Dendritic cell treated with granulocyte-macrophage colony-stimulating factor and Interleukin-4, amounts not matched to agents 40 ng/mL and 50 ng/mL, for 4 days (primary cell): Measurements from ENCODE around the gene BANP.
"Not testable (repeated sequence)": the region's sequence is repeated elsewhere in the genome, so short reads cannot be mapped to it uniquely, and the experiment has no call there.

ENCODE experiments used
- H3K27ac Mint-ChIP-seq: one replicate; pipeline ENCODE4 v1.8.0; 2022; ENCODE audit warnings: mild to moderate bottlenecking, mixed read lengths
- H3K27me3 Mint-ChIP-seq: one replicate; pipeline ENCODE4 v1.8.0; 2022; ENCODE audit warnings: mild to moderate bottlenecking, mixed read lengths
- H3K36me3 Mint-ChIP-seq: one replicate; pipeline ENCODE4 v1.8.0; 2022; ENCODE audit warnings: low read depth, mixed read lengths
- H3K4me1 Mint-ChIP-seq: one replicate; pipeline ENCODE4 v1.8.0; 2022; ENCODE audit warnings: low read depth, mixed read lengths
- H3K4me3 Mint-ChIP-seq: one replicate; pipeline ENCODE4 v1.8.0; 2022; ENCODE audit warnings: mild to moderate bottlenecking, moderate library complexity, mixed read lengths
- H3K9me3 Mint-ChIP-seq: one replicate; pipeline ENCODE4 v1.8.0; 2022; ENCODE audit warnings: mixed read lengths
- intact Hi-C: fragments of 100-400 bp; cut with micrococcal nuclease; formaldehyde crosslinking; loops from one replicate; pipeline ENCODE4 v1.15.0; 2022

Gene BANP

DNA sequence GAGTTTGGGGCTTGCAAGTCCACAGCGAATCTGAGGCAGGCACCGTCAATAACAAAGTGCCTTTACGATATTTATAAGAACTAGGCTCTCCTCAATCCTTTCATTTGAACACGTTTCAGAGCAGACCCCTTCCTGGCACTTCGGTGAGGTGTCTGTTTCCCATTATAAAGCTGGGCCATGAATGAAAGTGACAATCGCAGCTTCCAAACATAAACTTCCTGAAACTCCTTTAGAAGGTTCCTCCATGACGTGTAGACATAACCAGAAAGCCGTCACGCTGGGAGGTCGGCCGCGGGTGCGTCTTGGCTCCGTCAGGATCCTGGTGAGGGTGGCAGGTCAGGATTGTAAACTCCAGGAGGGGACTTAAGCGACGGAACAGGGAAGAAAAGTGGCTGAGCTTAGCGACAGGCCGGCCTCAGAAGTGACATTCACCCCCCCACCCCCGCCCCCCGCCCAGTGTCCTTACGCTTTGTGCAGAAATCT is 150.4 kb downstream of the BANP start:
- intact Hi-C loops, H3K9me3 Mint-ChIP-seq, H3K27ac Mint-ChIP-seq, H3K4me3 Mint-ChIP-seq, H3K4me1 Mint-ChIP-seq, H3K36me3 Mint-ChIP-seq: not testable (repeated sequence)
- peaks cover 74% of the 10 kb centered on the region for H3K27me3 Mint-ChIP-seq

DNA sequence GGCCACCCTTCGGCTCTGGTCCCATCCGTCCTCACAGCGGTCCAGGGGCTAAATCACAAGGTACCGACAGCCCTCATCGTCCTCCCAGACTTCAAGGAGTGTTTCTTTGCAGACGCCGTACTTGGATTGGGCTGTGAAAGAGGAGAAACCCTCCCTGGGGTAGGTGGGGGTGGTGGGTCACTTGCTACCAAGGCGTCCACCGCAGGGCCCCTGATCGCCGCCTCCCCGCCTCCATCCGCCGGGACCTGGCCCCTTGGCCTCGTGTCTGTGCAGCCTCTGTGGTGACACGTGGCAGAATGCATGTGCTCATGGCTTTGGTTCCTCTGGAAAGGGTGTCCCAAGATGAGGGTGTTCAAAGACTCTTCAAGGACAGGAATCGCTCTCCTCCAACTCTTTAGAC is 151.4 kb downstream of the BANP start:
- no peaks in the 10 kb centered on the region for H3K9me3 Mint-ChIP-seq
- intact Hi-C loops: no loop called here
- H3K27ac Mint-ChIP-seq: no peak overlapping the region
- H3K4me1 Mint-ChIP-seq: peaks cover 5% of the 10 kb centered on the region
- no peaks in the 10 kb centered on the region for H3K36me3 Mint-ChIP-seq
- no peak overlapping the region for H3K4me3 Mint-ChIP-seq
- H3K27me3 Mint-ChIP-seq: peaks cover 77% of the 10 kb centered on the region

DNA sequence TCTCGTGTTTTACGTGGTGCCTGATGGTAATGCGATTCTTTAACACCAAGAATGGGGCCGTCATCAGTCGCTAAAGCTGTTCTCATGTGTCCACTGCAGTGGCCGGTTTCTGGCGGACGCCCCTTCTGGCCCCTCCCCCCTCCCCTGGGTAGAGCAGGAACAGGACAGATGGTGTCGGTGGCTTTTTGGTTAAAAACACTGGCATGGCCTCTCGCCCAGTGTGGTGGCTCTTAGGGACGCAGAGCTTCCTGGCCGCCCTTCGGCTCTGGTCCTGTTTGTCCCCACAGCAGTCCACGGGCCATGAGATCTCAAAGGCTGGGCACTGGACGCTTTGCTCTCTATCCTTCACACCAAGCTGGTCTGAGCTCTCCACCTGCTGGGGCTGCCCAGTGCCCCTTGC is 151.8 kb downstream of the BANP start:
- Mint-ChIP-seq H3K4me1 (peaks cover 5% of the 10 kb centered on the region), H3K36me3 (no peaks in the 10 kb centered on the region), H3K9me3 (no peaks in the 10 kb centered on the region), H3K27me3 (peaks cover 75% of the 10 kb centered on the region), H3K4me3 (no peak overlapping the region), H3K27ac (no peak overlapping the region)
- intact Hi-C loops: no loop called here

DNA sequence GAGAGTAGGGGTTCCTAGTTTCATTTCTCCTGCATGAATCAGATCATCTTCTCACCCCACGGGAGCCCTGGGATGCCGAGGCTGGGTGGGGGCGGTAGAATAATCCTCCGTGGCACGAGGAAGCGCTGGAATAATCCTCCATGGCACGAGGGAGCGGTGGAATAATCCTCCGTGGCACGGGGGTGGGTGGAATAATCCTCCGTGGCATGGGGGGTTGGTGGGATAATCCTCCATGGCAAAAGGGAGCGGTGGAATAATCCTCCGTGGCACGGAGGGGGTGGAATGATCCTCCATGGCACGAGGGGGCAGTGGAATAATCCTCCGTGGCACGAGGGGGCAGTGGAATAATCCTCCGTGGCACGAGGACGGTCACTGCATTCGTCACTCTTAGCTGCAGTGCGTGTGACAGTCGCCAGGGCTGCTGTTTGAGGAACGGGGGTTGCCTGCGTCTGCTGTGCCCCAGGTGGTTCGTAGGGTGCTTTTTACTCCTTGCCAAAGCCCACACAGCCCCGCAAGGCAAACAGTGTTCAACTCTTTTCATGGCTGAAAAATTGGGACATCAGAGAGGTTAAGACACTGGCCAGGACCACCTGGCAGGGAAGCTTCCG is 152.5 kb downstream of the BANP start:
- no peak overlapping the region for H3K4me3 Mint-ChIP-seq
- H3K4me1 Mint-ChIP-seq: peaks cover 5% of the 10 kb centered on the region
- intact Hi-C loops: no loop called here
- H3K27me3 Mint-ChIP-seq: peaks cover 74% of the 10 kb centered on the region
- no peak overlapping the region for H3K27ac Mint-ChIP-seq
- no peaks in the 10 kb centered on the region for H3K36me3 Mint-ChIP-seq
- no peaks in the 10 kb centered on the region for H3K9me3 Mint-ChIP-seq

DNA sequence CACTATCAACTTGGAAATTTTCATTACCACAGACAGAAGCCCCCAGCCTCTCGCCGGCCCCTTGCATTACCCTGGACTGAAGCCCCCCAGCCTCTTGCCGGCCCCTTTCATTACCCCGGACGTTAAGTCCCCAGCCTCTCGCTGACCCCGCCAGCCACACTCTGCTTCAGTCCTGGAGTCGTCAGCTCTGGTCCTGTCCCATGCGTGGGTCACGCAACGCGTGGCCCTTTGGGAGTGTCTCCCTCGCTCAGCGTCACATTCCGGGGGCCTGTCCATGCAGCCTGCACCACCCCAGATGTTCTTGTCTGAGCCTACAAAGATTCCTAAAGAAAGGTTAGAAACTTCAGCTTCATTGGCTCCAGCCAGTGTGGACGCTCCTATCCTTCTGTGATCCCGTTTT is 153.1 kb downstream of the BANP start:
- H3K27ac Mint-ChIP-seq, H3K4me1 Mint-ChIP-seq, H3K36me3 Mint-ChIP-seq, H3K4me3 Mint-ChIP-seq, intact Hi-C loops, H3K9me3 Mint-ChIP-seq: not testable (repeated sequence)
- peaks cover 70% of the 10 kb centered on the region for H3K27me3 Mint-ChIP-seq

DNA sequence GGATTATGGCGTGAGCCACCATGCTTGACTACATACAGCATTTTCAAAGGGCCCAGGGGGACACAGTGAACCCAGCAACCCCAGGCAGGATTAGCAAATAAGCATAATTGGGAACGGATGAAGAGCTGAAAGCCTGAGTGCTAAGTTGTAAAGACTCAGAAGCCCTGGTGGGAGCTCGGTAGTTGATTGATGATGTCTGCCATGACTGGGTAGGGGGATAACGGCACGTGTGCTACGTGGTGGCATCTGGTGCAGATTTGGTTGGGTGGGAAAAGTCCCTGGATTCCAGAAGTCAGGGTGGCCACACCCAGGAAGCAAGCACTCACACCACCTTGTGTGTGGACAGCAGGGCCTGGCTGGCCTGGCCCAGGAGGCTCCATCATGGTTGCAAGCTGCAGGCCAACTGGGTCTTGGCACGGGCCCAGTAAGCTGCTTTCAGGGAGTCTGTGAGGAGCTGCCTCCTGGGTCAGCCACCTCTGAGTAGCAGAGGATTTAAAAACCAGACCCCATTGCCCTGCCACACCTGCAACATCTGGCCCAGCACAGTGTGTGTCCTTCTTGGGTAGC is 154.4 kb downstream of the BANP start:
- H3K36me3 Mint-ChIP-seq, intact Hi-C loops, H3K4me1 Mint-ChIP-seq, H3K27ac Mint-ChIP-seq, H3K9me3 Mint-ChIP-seq, H3K4me3 Mint-ChIP-seq: not testable (repeated sequence)
- H3K27me3 Mint-ChIP-seq: peaks cover 68% of the 10 kb centered on the region

DNA sequence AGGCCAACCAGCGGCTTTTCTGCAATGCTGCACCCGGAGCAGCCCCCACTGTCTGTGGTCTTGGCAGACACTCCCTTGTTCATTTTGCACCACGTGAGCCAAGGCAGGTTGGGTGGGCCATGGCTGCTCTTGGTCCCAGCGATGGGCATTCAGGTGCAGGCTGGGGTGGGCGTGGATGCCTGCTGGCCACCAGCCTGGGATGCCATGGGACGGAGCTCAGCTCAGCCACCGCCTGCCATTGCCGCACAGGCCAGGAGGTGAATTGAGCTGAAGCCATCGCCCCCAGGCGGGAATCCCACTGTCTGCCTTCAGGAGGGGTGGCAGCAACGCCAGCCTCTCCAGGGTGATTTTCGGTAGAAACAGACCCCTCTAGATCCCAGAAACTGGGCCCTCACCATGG is 155.3 kb downstream of the BANP start:
- H3K4me1 Mint-ChIP-seq, H3K9me3 Mint-ChIP-seq, H3K27ac Mint-ChIP-seq, H3K36me3 Mint-ChIP-seq, H3K4me3 Mint-ChIP-seq, intact Hi-C loops: not testable (repeated sequence)
- peaks cover 68% of the 10 kb centered on the region for H3K27me3 Mint-ChIP-seq

DNA sequence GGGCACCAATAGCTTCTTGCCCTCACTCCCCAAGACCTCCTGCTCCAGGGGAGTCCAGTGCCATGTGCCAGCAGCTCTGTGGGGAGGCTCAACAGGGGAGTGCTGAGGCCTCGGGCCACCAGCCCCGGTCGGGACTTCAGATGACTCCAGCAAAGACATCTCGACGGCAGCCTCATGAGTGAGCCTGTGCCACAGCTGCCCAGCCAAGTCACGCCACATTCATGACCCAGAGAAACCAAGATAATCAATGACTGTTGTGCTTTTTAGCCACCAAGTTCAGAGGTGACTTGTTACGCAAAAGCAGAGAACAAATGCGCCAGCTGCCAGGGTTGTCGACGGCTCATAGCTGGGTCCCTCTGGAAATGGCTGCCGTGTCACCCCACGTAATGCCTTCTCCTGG is 157.5 kb downstream of the BANP start:
- H3K4me3 Mint-ChIP-seq: no peak overlapping the region
- H3K4me1 Mint-ChIP-seq: no peaks in the 10 kb centered on the region
- H3K27ac Mint-ChIP-seq: no peak overlapping the region
- H3K9me3 Mint-ChIP-seq: no peaks in the 10 kb centered on the region
- intact Hi-C loops: no loop called here
- H3K36me3 Mint-ChIP-seq: no peaks in the 10 kb centered on the region
- peaks cover 74% of the 10 kb centered on the region for H3K27me3 Mint-ChIP-seq

DNA sequence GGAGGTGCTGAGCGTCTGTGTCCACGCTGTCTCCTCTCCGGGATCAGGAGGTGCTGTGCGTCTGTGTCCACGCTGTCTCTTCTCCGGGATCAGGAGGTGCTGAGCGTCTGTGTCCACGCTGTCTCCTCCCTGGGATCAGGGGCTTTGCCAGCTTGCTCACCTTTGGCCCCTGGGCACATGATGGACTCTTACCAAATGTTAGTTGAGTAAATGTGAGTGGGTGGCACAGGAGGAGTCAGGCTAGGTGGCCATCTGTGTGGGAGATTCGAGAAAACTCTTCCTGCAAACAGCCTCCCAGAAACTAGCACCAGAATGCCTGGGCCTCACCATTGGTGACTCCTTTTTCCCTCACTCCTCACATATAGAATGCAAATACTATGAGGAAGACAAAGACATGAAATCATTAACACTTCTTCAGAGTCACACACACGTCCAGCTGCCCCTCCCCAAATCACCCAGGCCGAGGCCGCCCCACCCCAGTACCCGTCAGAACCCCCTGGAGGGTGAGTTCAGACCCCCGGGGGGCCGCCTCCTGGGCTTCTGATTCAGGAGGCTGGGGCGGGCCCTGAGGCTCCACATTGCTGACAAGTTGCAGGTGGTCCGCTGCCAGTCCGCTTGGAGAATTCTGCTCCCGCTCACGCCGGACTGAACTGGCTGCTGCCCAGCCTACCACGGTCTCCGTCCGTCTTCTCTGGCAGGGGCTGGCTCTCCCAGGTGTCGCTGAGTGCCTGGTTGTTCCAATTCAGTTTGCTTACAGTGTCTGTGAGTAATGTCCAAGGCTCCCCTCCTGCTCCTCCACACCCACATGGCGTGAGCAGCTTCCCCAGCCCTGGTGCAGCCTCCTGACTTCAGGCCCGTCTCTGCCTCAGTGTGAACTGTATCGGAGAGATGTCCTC is 158.7 kb downstream of the BANP start:
- H3K27ac Mint-ChIP-seq, H3K4me3 Mint-ChIP-seq, H3K4me1 Mint-ChIP-seq, H3K9me3 Mint-ChIP-seq, H3K36me3 Mint-ChIP-seq, intact Hi-C loops: not testable (repeated sequence)
- H3K27me3 Mint-ChIP-seq: peaks cover 71% of the 10 kb centered on the region

DNA sequence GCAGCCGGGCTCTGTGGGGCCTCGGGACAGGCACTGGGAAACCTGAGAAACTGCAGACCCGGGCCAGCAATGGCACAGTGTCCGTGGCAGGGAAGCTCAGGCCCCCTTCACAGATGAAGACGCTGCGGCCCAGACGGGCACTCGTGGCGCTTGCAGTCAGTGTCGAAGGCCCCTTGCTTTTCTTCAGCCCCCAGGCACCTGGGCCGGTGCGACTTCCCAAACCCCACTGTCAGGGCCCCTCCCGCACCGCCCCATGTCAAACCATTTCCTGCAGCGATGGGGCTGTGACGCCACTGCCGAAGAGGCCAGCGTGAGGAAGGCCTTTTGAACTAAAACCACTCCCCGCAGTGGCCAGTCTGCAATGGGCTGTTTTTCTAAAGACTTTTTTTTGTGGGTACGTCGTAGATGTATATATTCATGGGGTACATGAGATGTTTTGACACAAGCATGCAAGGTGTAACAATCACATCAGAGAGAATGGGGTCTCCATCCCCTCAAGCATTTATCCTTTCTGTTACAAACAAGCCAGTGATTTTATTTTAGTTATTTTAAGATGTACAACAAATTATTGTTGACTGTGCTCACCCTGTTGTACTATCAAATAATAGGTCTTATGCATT is 159.8 kb downstream of the BANP start:
- intact Hi-C loops, H3K36me3 Mint-ChIP-seq, H3K4me3 Mint-ChIP-seq, H3K27ac Mint-ChIP-seq, H3K9me3 Mint-ChIP-seq, H3K4me1 Mint-ChIP-seq: not testable (repeated sequence)
- H3K27me3 Mint-ChIP-seq: peaks cover 71% of the 10 kb centered on the region

DNA sequence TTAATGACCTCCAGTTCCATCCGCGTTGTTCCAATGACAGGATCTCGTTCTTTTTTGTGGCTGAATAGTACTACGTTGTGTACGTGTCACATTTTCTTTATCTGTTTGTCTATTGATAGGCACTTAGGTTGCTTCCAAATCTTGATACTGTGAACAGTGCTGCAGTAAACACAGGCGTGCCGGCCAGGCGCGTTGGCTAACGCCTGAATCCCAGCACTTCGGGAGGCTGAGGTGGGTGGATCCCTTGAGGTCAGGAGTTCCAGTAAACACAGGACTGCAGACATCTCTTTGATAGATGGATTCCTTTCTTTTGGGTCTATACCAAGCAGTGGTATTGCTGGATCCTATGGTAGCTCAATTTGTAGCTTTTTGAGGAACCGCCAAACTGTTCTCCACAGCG is 160.7 kb downstream of the BANP start:
- intact Hi-C loops, H3K4me3 Mint-ChIP-seq, H3K36me3 Mint-ChIP-seq, H3K27ac Mint-ChIP-seq, H3K9me3 Mint-ChIP-seq, H3K4me1 Mint-ChIP-seq: not testable (repeated sequence)
- peaks cover 80% of the 10 kb centered on the region for H3K27me3 Mint-ChIP-seq

DNA sequence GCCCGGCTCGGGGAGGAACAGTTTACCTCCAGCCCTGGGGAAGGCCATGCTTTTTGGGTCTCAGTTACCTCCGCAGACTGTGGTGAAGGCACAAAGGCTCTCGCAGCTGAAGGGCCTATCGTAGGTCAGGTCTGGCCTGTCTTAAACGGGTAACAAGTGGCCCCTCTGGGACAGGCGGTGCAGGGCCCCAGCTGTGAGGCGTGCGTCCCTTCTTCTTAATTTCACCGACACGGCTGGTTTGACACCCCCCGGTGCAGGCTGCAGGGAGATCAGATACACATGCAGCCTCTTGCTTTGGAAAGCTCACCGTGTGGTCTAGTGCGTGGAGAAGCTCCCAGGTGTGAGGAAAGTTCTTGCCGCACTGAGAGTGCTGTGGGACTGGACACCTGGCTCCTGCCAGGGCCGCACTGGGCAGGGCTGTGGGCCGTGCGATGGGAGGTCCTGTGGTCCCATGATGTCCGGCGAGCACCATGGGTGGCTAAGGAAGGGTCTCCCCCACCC is 162.4 kb downstream of the BANP start:
- peaks cover 14% of the 10 kb centered on the region for H3K4me1 Mint-ChIP-seq
- H3K27ac Mint-ChIP-seq: no peak overlapping the region
- no peak overlapping the region for H3K4me3 Mint-ChIP-seq
- intact Hi-C loops: no loop called here
- H3K36me3 Mint-ChIP-seq: no peaks in the 10 kb centered on the region
- peaks cover 78% of the 10 kb centered on the region for H3K27me3 Mint-ChIP-seq
- H3K9me3 Mint-ChIP-seq: no peaks in the 10 kb centered on the region

DNA sequence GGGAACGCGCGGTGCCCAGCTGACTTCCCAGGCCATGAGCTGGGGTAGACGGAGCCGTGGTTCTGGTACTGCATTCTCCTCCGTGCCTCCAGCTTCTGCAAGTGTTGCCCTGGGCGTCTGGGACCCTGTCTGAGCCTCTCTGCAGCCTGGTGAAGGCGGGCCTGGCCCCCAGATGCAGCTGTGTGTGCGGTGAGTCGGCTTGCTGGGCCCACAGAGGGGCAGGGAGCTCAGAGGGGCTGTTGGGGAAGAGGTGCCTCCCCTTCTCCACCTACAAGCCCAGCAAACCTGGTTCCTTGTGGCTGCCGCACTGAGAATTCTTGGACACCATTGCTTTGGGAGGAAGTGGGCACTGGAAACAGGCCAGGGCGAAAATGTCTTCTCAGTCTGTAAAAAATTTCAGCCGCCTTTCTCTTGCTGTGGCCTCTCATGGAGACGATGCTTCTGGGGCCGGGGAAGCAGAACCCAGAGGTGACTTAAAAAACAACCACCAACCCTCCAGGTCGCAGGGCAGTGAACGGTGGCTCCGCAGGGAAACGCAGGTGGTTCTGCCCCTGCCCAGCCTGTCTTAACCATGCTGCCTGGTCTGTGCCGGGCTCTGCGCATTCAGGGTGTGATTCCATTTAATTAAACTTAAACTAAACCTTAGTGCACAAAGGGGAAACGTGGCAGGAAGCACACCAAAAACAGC is 163.5 kb downstream of the BANP start:
- Mint-ChIP-seq H3K4me1 (peaks cover 25% of the 10 kb centered on the region), H3K27me3 (peaks cover 81% of the 10 kb centered on the region)
- H3K36me3 Mint-ChIP-seq, H3K27ac Mint-ChIP-seq, intact Hi-C loops, H3K4me3 Mint-ChIP-seq, H3K9me3 Mint-ChIP-seq: not testable (repeated sequence)

DNA sequence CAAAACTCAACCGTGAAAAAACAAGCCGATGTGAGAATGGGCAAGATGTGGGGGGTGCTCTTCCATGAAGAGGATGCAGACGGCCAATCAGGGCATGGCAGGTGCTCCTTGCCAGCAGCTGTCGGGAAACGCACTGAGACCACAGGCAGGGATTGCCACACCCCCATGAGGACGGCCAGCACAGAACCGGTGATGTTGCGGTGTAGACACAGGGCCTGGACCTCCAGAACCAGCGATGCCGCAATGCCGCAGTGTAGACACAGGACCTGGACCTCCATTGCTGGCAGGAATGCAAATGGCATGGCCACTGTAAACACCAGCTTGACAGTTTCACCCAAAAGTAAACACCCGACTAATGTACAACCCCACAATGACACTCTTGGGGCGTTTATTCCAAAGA is 164.9 kb downstream of the BANP start:
- intact Hi-C loops: no loop called here
- peaks cover 33% of the 10 kb centered on the region for H3K4me1 Mint-ChIP-seq
- no peak overlapping the region for H3K4me3 Mint-ChIP-seq
- H3K9me3 Mint-ChIP-seq: no peaks in the 10 kb centered on the region
- peaks cover 69% of the 10 kb centered on the region for H3K27me3 Mint-ChIP-seq
- no peaks in the 10 kb centered on the region for H3K36me3 Mint-ChIP-seq
- no peak overlapping the region for H3K27ac Mint-ChIP-seq
